GM21360 (cell line): ENCODE results near the gene CLMN.

Experiments used
- ATAC-seq: cut with Tn5 transposase; IDR thresholded peaks from one replicate; pipeline ENCODE4 v1.9.1; 2021; ENCODE audit warnings: mild to moderate bottlenecking, moderate library complexity; ENCODE audit not compliant: unreplicated experiment

The CLMN gene

GRCh38 chr14:95341564-95341963 lies 21.9 kb upstream of the CLMN start:
- ATAC-seq, result no peak

- no peak for ATAC-seq
Observed at GRCh38 chr14:95341115-95341514, 21.4 kb upstream of the CLMN start.

GRCh38 chr14:95340201-95340697 lies 20.5 kb upstream of the CLMN start:
- no peak for ATAC-seq

- ATAC-seq, result no peak
Observed at GRCh38 chr14:95339301-95339865, 19.7 kb upstream of the CLMN start.

- ATAC-seq, result no peak
Observed at GRCh38 chr14:95338436-95338835, 18.7 kb upstream of the CLMN start.

GRCh38 chr14:95337041-95337595 lies 17.4 kb upstream of the CLMN start:
- no peak for ATAC-seq

GRCh38 chr14:95336192-95336760 lies 16.6 kb upstream of the CLMN start:
- no peak for ATAC-seq

GRCh38 chr14:95335071-95335470 lies 15.4 kb upstream of the CLMN start:
- no peak for ATAC-seq

- no peak for ATAC-seq
Observed at GRCh38 chr14:95334044-95334443, 14.3 kb upstream of the CLMN start.

GRCh38 chr14:95332641-95333040 lies 12.9 kb upstream of the CLMN start:
- ATAC-seq, result no peak

GRCh38 chr14:95331708-95332408 lies 12.2 kb upstream of the CLMN start:
- no peak for ATAC-seq

- ATAC-seq, result no peak
Observed at GRCh38 chr14:95330591-95331370, 11.1 kb upstream of the CLMN start.

- no peak for ATAC-seq
Observed at GRCh38 chr14:95329941-95330340, 10.2 kb upstream of the CLMN start.

- ATAC-seq, result no peak
Observed at GRCh38 chr14:95328729-95329503, 9.2 kb upstream of the CLMN start.

- ATAC-seq, result peak; percentile 94
Observed at GRCh38 chr14:95327558-95328374, 8.1 kb upstream of the CLMN start.

- ATAC-seq, result no peak
Observed at GRCh38 chr14:95326987-95327386, 7.3 kb upstream of the CLMN start.

- ATAC-seq, result no peak
Observed at GRCh38 chr14:95323917-95324316, 4.2 kb upstream of the CLMN start.

GRCh38 chr14:95323361-95323760 lies 3.7 kb upstream of the CLMN start:
- no peak for ATAC-seq

- no peak for ATAC-seq
Observed at GRCh38 chr14:95322651-95323050, 2.9 kb upstream of the CLMN start.
